GM23338 (cell line): Measurements from ENCODE around the gene MYLK. TPM values are rescaled to one million over a fixed set of nuclear protein-coding genes. Genes with fewer than 3 reads are reported as not detected.
A peak's percentile ranks its signal among the peaks of the same experiment; 100 is the strongest.

Experiments used
- ATAC-seq: fragments of 200-7000 bp; cut with Tn5 transposase; 3 replicates; pipeline ENCODE4 v1.9.1; 2020
- DNase-seq: peaks from one replicate; pipeline ENCODE4 v3.0.0-alpha.2; 2015; ENCODE audit warnings: low spot score
- H2AFZ ChIP-seq: fragments of 200-600 bp; sonication (generic); 2 replicates; pipeline ENCODE4 v1.8.0; 2016; ENCODE audit warnings: antibody characterized with exemption, mild to moderate bottlenecking, moderate library complexity
- H3F3A ChIP-seq: fragments of 200-600 bp; sonication (generic); replicated peaks from 2 replicates; pipeline ENCODE4 v1.8.0; 2017; ENCODE audit warnings: antibody characterized with exemption, mixed run types, low read depth
- H3K27ac ChIP-seq: fragments of 200-600 bp; sonication (generic); 2 replicates; pipeline ENCODE4 v1.6.1; 2016; ENCODE audit warnings: low read depth
- H3K27me3 ChIP-seq: fragments of 200-600 bp; sonication (generic); 2 replicates; pipeline ENCODE4 v1.8.0; 2016; ENCODE audit warnings: mild to moderate bottlenecking, mixed run types, moderate library complexity; ENCODE audit not compliant: insufficient read depth
- H3K36me3 ChIP-seq: fragments of 200-600 bp; sonication (generic); 2 replicates; pipeline ENCODE4 v1.8.0; 2016; ENCODE audit warnings: mild to moderate bottlenecking; ENCODE audit not compliant: insufficient read depth
- H3K4me1 ChIP-seq: fragments of 200-600 bp; sonication (generic); 2 replicates; pipeline ENCODE4 v1.8.0; 2016; ENCODE audit warnings: mild to moderate bottlenecking, moderate library complexity; ENCODE audit not compliant: insufficient read depth
- H3K4me2 ChIP-seq: fragments of 200-600 bp; sonication (generic); 2 replicates; pipeline ENCODE4 v1.7.1; 2017; ENCODE audit warnings: mixed run types
- H3K4me3 ChIP-seq: fragments of 200-600 bp; sonication (generic); 2 replicates; pipeline ENCODE4 v1.6.1; 2016; ENCODE audit warnings: mixed run types
- H3K79me2 ChIP-seq: fragments of 200-600 bp; sonication (generic); replicated peaks from 2 replicates; pipeline ENCODE4 v1.8.0; 2017; ENCODE audit warnings: mild to moderate bottlenecking; ENCODE audit not compliant: insufficient read depth
- H3K9me2 ChIP-seq: fragments of 200-600 bp; sonication (generic); 2 replicates; pipeline ENCODE4 v1.8.0; 2017; ENCODE audit not compliant: insufficient read depth
- H4K20me1 ChIP-seq: fragments of 200-600 bp; sonication (generic); replicated peaks from 2 replicates; pipeline ENCODE4 v1.8.0; 2017; ENCODE audit warnings: mild to moderate bottlenecking; ENCODE audit not compliant: insufficient read depth
- H3K27ac Mint-ChIP-seq: 2 replicates; pipeline ENCODE4 v1.8.0; 2020; ENCODE audit warnings: inconsistent platforms, mild to moderate bottlenecking, moderate library complexity, mixed read lengths
- H3K27me3 Mint-ChIP-seq: 3 replicates; pipeline ENCODE4 v1.8.0; 2022; ENCODE audit warnings: low read depth, mild to moderate bottlenecking, moderate library complexity, mixed read lengths, inconsistent platforms; ENCODE audit not compliant: insufficient read depth, poor library complexity
- H3K36me3 Mint-ChIP-seq: 3 replicates; pipeline ENCODE4 v1.8.0; 2021; ENCODE audit warnings: low read depth, mild to moderate bottlenecking, inconsistent platforms, moderate library complexity, mixed read lengths
- H3K4me1 Mint-ChIP-seq: 3 replicates; pipeline ENCODE4 v1.8.0; 2020; ENCODE audit warnings: mild to moderate bottlenecking, inconsistent platforms, mixed read lengths
- H3K4me3 Mint-ChIP-seq: 3 replicates; pipeline ENCODE4 v1.8.0; 2021; ENCODE audit warnings: moderate library complexity, mild to moderate bottlenecking, inconsistent platforms, mixed read lengths
- H3K9me3 Mint-ChIP-seq: 3 replicates; pipeline ENCODE4 v1.8.0; 2020; ENCODE audit warnings: moderate library complexity, mild to moderate bottlenecking, inconsistent platforms, mixed read lengths
- CREB1 ChIP-seq: fragments of 250-450 bp; sonication (Bioruptor Pico); IDR thresholded peaks from 2 replicates; pipeline ENCODE4 v1.5.0; 2020; ENCODE audit warnings: low read depth, mild to moderate bottlenecking, moderate library complexity
- JUNB ChIP-seq: IDR thresholded peaks from one replicate; pipeline ENCODE4 v1.6.1; 2016; ENCODE audit warnings: antibody characterized with exemption; ENCODE audit not compliant: unreplicated experiment
- POLR2AphosphoS5 ChIP-seq: IDR thresholded peaks from 2 replicates; pipeline ENCODE4 v1.6.1; 2016; ENCODE audit warnings: antibody characterized with exemption, low read depth
- ZNF114 ChIP-seq: fragments of 250-450 bp; sonication (Bioruptor Pico); IDR thresholded peaks from 2 replicates; pipeline ENCODE4 v1.5.0; 2020; ENCODE audit warnings: mild to moderate bottlenecking, moderate library complexity
- polyA plus RNA-seq: library from polyadenylated mRNA; unstranded; fragments of >200 nt; fragmentation: Nextera tagmentation; extraction: Ambion mirVana; gene quantifications from 2 replicates; pipeline ENCODE4 v1.2.1, GENCODE V29; 2016
- total RNA-seq: library from RNA; depleted of rRNA; stranded (reverse); fragments of >200 nt; shearing (Covaris generic); gene quantifications from 2 replicates; pipeline ENCODE4 v1.2.3, GENCODE V29; 2014
- TF ChIP-seq, protein P1 (sequence below): IDR thresholded peaks from one replicate; pipeline ENCODE4 v1.6.1; 2018; ENCODE audit warnings: antibody characterized with exemption; ENCODE audit not compliant: unreplicated experiment

The MYLK gene
- total and polyA plus RNA-seq, 2 experiments from 2014 or later = 11.5 to 17.9 TPM

DNA sequence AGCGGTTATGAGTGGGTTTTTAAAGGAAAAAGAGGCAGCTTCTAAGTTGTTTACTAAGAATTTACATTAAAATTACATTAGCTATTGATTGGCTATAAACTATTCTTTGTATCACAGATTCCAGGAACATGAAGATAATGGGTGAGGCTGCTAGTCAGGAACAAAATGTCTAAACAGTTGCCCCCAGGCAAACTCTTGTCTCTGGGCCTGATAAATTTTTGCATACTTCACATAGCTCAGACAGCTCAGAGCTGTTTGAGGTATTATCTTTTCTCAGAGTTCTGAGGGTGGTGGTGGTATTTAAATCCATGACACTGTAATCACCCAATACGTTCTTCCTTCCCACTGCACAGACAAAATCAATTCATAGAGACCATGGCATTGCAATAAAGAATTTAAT lies 297.2 kb downstream of the MYLK start:
- H3K27me3 ChIP-seq = no peaks in the 10 kb centered on the region
- H3K4me2 ChIP-seq = peak overlapping the region; percentile 89
- 0 out of 2 replicates have a peak, but pooled peaks cover 5% of the 10 kb centered on the region for H3F3A ChIP-seq
- H3K4me1 Mint-ChIP-seq = peaks cover 16% of the 10 kb centered on the region; the same call in 2 of the 3 replicates
- H3K79me2 ChIP-seq = peaks cover 36% of the 10 kb centered on the region
- H3K36me3 Mint-ChIP-seq = peaks cover 53% of the 10 kb centered on the region
- no peaks in the 10 kb centered on the region for H3K9me2 ChIP-seq
- no peaks in the 10 kb centered on the region; the same call in 1 of the 2 replicates for H4K20me1 ChIP-seq
- TF ChIP-seq, protein P1, sequence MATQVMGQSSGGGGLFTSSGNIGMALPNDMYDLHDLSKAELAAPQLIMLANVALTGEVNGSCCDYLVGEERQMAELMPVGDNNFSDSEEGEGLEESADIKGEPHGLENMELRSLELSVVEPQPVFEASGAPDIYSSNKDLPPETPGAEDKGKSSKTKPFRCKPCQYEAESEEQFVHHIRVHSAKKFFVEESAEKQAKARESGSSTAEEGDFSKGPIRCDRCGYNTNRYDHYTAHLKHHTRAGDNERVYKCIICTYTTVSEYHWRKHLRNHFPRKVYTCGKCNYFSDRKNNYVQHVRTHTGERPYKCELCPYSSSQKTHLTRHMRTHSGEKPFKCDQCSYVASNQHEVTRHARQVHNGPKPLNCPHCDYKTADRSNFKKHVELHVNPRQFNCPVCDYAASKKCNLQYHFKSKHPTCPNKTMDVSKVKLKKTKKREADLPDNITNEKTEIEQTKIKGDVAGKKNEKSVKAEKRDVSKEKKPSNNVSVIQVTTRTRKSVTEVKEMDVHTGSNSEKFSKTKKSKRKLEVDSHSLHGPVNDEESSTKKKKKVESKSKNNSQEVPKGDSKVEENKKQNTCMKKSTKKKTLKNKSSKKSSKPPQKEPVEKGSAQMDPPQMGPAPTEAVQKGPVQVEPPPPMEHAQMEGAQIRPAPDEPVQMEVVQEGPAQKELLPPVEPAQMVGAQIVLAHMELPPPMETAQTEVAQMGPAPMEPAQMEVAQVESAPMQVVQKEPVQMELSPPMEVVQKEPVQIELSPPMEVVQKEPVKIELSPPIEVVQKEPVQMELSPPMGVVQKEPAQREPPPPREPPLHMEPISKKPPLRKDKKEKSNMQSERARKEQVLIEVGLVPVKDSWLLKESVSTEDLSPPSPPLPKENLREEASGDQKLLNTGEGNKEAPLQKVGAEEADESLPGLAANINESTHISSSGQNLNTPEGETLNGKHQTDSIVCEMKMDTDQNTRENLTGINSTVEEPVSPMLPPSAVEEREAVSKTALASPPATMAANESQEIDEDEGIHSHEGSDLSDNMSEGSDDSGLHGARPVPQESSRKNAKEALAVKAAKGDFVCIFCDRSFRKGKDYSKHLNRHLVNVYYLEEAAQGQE = no peak
- TF ChIP-seq ZNF114 (no peak), CREB1 (CRISPR knock-in tag) (no peak), JUNB (no peak)
- no peak overlapping the region for H3K27ac Mint-ChIP-seq
- H2AFZ ChIP-seq = no peak overlapping the region
- peaks cover 27% of the 10 kb centered on the region for H3K36me3 ChIP-seq
- no peak overlapping the region for H3K27ac ChIP-seq
- H3K4me1 ChIP-seq = peaks cover 23% of the 10 kb centered on the region
- peak overlapping the region; percentile 40; the same call in 1 of the 3 replicates for H3K4me3 Mint-ChIP-seq
- H3K9me3 Mint-ChIP-seq = peaks cover 48% of the 10 kb centered on the region
- ATAC-seq (no peak), DNase-seq (peak; percentile 8)
- peak overlapping the region; percentile 87 for H3K4me3 ChIP-seq
- peaks cover 4% of the 10 kb centered on the region for H3K27me3 Mint-ChIP-seq

DNA sequence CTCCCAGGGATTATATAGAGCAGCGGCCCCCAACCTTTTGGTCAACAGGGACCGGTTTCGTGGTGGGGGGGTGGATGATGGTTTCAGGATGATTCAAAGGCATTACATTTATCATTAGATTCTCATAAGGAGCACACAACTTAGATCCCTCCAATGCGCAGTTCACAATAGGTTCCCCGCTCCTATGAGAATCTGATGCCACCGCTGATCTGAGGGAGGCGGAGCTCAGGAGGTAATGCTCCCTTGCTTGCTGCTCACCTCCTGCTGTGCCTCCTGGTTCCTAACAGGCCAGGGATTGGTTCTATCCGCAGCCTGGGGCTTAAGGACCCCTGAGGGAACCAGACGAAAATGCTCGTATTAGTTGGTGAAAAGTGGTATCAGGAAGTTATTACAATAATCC lies 298.0 kb downstream of the MYLK start:
- peak overlapping the region; percentile 100; the same call in 1 of the 2 replicates for H3K27ac ChIP-seq
- no peaks in the 10 kb centered on the region; the same call in 1 of the 2 replicates for H4K20me1 ChIP-seq
- peaks cover 23% of the 10 kb centered on the region for H3K4me1 ChIP-seq
- H3K27ac Mint-ChIP-seq = no peak overlapping the region
- no peak overlapping the region for H3K4me3 Mint-ChIP-seq
- peaks cover 4% of the 10 kb centered on the region for H3K27me3 Mint-ChIP-seq
- H3K36me3 Mint-ChIP-seq = peaks cover 53% of the 10 kb centered on the region
- peak; percentile 90 for DNase-seq
- peaks cover 41% of the 10 kb centered on the region for H3K9me3 Mint-ChIP-seq
- H3K27me3 ChIP-seq = no peaks in the 10 kb centered on the region
- H3K4me2 ChIP-seq = peak overlapping the region; percentile 89
- peak overlapping the region; percentile 97; the same call in 1 of the 2 replicates for H2AFZ ChIP-seq
- TF ChIP-seq POLR2AphosphoS5 (peak; percentile 38; the same call in 1 of the 2 replicates), ZNF114 (no peak)
- peaks cover 36% of the 10 kb centered on the region for H3K79me2 ChIP-seq
- H3F3A ChIP-seq = 0 out of 2 replicates have a peak, but pooled peaks cover 5% of the 10 kb centered on the region
- H3K9me2 ChIP-seq = no peaks in the 10 kb centered on the region
- H3K4me1 Mint-ChIP-seq = peaks cover 16% of the 10 kb centered on the region; the same call in 2 of the 3 replicates
- peaks cover 27% of the 10 kb centered on the region for H3K36me3 ChIP-seq
- peak overlapping the region; percentile 87 for H3K4me3 ChIP-seq
- peak; percentile 34 for ATAC-seq
